Frontal cortex (tissue), 4 donors: ENCODE data around the gene FOXD4. TPM values are rescaled to one million over a fixed set of nuclear protein-coding genes. Genes with fewer than 3 reads are reported as not detected.
"Not testable (repeated sequence)": the region's sequence is repeated elsewhere in the genome, so short reads cannot be mapped to it uniquely, and the experiment has no call there.

Experiments used
- DNase-seq, 2 donors: peaks; one replicate each; pipeline ENCODE4 v3.0.0; 2012; ENCODE audit warnings: low spot score in 2 of 2
- FAIRE-seq: peaks from 2 replicates; lab custom pipeline; 2012; peaks lifted over from hg19 to GRCh38; lab: Jason Lieb, UNC
- total RNA-seq: library from RNA; depleted of rRNA; stranded (reverse); fragments of >200 nt; gene quantifications from one replicate; pipeline ENCODE4 v1.2.3, GENCODE V29; 2014
- donor health status: control.
- donor health status: control.
- donor health status: control.

Gene FOXD4
- total RNA-seq, 1 donor from 2014 or later = 1.2 TPM

DNA sequence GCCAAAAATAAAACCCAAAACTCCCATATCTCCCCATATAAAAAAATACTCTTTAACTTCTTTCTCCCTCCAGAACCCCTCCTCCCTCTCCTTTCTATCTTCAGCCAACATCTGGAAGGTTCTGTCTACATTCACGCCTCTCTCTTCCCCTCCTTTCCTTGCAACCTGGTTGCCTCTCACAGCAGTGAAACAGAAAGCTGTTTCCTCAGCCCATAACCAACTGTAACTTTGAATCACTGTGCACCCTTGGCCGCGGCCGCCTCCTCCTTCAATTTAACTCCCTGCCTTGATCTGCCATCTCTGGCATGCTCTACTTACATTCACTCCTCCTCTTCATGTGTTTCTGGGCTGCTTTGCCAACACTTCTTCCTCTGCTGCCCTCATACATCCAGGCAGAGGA is 23.2 kb downstream of the FOXD4 start:
- DNase-seq, FAIRE-seq: not testable (repeated sequence)

DNA sequence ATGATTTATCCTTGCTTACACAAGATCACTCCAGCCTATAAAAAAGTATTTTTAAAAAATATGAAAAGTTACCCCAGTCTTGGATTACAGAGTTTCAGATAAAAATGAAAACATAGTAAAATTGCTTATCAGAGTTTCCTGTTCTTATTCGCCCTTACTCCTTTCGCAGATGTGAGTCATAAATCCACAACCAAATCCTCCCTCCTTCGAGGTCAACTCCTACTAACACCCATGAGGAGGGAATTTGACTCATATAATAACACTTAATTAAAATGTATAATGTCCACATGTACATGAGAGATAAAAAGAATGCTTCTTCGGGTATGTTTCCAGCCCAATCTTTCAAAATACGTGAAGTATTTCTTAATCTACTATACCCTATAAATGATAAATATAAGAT is 23.9 kb downstream of the FOXD4 start:
- not testable (repeated sequence) for DNase-seq, FAIRE-seq

DNA sequence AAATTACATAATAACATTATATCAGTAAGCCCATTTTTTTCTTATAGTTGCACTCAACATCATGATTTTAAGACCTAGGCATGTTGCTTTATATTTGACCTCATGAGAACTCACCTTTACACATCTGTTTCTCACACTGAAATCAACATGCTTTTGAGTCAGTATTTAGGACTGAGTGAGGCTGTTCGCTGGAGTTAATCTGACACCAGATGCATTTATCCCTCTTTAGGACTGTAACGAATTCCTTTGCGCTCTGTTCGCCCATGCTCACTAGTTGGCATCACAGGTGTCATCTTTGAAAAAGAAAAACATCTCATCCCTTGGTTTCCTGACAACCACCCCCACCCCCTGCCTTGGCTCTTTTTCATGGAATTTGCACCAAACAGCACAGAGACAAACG is 24.3 kb downstream of the FOXD4 start:
- FAIRE-seq, DNase-seq: not testable (repeated sequence)

DNA sequence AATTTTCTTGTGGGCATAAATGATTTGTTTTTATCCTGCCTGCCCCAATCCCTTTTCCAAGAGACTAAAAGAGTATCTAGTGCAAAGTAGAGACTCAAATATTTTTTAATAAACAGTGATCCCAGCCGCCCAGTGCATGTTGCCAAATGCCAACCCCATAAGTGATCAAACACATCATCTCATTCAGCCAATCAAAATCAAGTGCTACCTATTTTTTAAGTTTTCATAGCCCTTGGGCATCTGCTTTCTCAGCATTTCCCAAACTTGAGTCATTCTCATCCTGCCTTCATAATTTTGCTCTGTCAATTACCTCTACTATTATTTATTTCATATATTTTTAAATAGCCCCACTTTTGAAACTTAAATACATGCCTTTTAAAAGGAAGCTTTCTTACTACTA is 27.4 kb downstream of the FOXD4 start:
- DNase-seq, FAIRE-seq: not testable (repeated sequence)

DNA sequence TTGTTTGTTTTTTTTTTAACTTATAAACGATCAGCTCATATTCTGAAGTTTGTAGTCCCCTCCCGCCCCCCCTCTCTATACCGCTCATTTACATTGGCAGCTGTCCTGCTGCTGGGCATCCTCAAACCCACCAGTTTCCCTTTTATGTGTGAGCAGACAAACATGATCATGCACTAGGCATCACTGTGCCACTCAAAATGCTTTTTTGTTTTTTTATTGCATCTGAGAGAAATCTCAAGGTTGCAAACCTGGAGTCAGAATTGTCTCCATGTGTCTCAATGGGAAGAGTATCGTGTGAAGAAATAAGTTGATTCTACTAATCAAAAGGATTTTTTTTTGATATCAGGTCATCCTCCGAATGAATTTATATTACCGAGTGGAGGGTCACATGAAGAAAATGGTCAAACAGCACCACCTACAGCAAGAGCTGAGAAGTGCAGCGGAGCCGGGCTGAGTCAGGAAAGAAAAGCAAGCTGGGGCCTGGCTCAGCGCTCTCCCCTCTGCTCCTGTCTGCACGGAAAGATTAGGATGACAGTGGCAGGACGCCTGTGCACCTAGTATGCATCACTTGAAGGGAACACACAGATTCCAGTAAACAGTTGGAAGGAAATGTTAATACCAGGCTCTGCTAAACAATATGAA is 29.7 kb downstream of the FOXD4 start:
- FAIRE-seq, DNase-seq: not testable (repeated sequence)

DNA sequence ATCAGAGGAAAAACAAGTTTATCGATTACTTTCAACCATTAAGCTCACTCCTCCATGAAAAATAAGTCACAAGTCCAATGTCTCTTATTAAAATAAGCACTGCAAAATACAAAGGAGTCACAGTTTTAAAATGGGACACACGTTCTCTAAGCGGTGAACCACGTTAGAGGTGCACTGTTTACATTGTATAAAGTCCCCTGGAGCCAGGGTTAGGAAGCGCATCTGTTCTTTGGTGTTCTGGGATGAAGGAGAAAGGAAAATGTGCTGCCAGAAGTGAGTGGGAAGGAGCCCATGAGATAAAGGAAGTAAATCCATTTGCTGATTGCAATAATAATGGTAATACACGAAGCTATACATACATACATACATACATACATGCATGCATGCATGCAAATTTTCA is 30.4 kb downstream of the FOXD4 start:
- not testable (repeated sequence) for DNase-seq, FAIRE-seq

DNA sequence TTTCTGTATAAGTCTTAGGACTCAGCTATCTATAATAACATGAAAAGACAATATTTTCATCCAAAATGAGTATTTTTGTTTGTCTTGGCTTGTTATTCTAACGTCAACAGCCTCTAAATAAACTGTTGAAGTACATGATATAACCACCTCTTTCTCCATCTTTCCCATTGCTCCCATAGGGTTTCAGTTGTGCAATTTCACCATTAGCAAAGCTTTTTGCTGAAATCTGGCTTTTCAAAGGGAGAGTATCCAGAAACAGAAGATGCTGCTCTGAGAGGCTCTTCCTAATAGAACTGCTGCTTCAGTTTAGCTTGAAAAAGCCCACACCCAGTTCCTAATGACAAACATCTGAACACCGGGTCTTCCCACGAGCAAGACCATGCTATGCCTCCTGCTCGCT is 31.1 kb downstream of the FOXD4 start:
- FAIRE-seq, DNase-seq: not testable (repeated sequence)

DNA sequence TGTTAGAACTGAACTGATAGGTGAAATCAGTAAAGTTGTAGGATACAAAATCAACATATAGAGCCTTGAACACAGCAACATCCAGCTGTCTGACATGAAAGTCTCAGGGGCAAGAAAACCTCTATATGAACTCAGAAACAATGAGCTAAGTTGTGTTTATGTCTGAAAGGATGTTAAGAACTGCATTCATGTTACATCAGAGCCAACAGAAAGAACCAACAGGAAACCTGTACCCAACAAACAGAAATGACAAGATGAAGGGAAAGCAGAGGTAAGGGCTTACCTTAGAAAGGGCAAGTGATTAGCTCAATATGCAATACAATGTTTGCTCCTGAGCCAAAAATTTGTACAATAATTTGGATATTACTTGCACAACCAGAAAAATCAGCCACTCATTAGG is 31.5 kb downstream of the FOXD4 start:
- not testable (repeated sequence) for FAIRE-seq, DNase-seq

DNA sequence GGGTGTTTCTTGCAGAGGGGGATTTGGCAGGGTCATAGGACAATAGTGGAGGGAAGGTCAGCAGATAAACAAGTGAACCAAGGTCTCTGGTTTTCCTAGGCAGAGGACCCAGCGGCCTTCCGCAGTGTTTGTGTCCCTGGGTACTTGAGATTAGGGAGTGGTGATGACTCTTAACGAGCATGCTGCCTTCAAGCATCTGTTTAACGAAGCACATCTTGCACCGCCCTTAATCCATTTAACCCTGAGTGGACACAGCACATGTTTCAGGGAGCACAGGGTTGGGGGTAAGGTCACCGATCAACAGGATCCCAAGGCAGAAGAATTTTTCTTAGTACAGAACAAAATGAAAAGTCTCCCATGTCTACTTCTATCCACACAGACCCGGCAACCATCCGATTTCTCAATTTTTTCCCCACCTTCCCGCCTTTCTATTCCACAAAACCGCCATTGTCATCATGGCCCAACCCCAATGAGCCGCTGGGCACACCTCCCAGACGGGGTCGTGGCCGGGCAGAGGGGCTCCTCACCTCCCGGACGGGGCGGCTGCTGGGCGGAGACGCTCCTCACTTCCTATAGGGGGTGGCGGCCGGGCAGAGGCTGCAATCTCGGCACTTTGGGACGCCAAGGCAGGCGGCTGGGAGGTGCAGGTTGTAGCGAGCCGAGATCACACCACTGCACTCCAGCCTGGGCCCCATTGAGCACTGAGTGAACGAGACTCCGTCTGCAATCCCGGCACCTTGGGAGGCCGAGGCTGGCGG is 35.1 kb downstream of the FOXD4 start:
- not testable (repeated sequence) for FAIRE-seq, DNase-seq

DNA sequence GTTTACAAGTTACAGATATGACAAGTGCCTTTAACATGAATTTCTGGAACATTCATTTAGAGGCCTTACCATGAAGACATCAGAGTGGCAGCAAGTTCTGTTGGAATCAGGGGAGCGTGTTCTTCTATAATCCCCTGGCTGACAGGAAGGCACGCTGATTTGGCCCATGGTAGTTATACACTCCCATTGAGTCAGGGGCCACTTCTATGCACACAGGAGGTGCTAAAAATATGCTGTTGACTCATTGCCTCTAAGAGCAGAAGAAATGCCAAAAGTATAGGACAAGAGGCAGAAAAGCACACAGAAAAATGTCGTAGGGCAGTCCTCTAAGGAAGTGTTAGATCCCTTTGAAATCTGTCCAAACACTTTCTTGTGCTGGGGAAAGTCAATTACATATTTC is 39.9 kb downstream of the FOXD4 start:
- not testable (repeated sequence) for FAIRE-seq

DNA sequence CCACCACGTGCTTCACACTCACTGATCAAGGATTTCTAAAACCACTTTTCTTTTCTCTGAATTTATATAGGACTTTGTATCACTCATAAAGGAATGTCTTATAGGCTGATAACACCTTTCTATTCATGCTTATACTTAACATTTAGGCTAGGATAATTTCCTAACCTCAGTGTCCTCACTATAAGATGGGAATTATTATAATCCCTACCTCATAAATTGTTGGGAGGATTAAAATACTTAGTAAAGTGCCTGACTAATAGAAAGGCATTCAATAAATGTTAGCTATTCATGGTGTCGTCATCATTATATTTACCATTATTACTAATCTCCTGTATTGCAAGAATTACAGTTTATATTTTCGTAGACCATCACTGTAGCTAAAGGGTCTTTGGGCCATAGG is 41.8 kb downstream of the FOXD4 start:
- DNase-seq, FAIRE-seq: not testable (repeated sequence)

More for the DNA sequence above, 39.9 kb downstream of the FOXD4 start:
- not testable (repeated sequence) for DNase-seq

DNA sequence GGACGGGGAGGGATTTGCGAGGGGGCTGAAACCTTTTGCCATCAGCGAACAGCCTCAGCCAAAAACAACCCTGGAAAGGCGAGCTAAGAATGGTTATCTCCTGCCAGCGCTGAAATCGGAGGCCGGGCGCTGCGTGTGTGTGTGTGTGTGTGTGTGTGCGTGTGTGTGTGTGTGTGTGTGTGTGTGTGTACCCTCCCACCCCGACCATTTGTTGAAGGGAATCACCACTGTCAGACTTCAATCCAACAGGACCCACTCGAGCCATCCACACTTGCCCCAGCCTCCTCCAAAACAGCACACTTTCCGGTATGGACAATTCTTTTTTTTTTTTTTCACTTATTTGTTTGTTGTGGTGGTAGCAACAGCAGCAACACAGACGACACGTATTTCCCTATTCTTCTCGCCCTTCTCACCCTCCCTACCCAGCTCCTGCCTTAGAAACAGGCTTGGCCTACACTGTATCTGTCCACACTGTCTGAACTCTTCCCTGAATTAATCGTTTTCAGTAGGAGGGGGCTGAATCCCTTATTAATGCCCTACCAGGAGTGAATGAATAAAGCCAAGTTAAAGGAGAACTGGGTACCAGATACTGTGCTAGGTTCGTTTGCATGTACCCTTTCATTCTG is 44.2 kb downstream of the FOXD4 start:
- DNase-seq, FAIRE-seq: not testable (repeated sequence)

DNA sequence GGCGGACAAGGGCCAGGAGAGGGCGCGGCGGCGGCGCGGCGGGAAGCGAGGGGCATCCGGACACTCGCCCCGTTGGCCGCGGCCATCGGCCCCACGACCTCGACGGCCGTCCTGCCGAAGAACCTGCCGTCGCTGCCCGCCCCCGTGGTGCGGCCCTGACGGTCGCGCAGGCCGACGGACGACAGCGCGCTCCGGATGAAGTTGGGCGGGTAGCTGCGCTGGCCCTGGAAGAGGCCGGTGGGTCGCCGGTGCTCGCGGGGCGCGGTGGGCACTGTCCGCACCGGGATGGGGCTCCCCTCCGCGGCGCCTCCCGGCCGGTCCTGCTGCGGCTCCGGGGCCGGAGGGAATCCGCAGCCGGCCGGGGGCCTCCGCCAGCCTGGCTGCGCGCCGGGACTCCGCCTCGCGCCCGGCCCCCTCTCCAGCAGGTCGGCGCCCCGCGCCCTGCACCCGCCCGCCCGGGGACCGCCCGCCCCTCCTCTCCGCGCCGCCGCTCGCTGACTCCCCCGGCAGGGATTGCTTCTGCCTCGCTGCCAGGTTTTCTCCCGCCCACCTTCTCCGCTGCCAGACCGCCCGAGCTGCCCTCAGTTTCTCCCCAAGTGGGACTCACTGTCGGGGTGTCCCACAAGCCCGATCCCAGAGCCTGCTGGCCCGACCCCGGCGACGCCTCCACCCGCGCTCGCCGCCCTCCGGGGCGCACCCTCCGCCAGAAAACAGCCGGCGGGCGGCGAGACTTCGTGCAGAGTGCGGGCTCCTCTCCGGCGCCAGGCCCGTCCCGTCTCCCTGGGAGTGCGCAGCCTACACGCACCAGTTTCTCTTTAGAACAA is 44.9 kb downstream of the FOXD4 start:
- FAIRE-seq = not testable (repeated sequence)
- DNase-seq = peak; percentile 17 to 29

Other genes starting within 250 kb of the FOXD4 start
- 5.7 TPM for gene WASHC1, start 89.0 kb downstream of the FOXD4 start, total RNA-seq
- 29.3 TPM for gene ZNG1A, start 60.6 kb upstream of the FOXD4 start, total RNA-seq
- gene DOCK8, start 96.4 kb upstream of the FOXD4 start, total RNA-seq = 2.4 TPM